Endothelial cell of umbilical vein (primary cell): ENCODE results near the gene XPNPEP2. TPM values are rescaled to one million over a fixed set of nuclear protein-coding genes. Genes with fewer than 3 reads are reported as not detected.

Experiments
- BruUV-seq: library from RNA; stranded (reverse); fragments of 400-500 nt; replicated peaks from 2 replicates; lab custom pipeline; 2021; lab: Mats Ljungman, UMichigan
- CTCF ChIA-PET: fragments of 300-600, 350-600 bp; sonication (Branson Sonifier 250); formaldehyde crosslinking; loops from one replicate; lab custom pipeline; 2021; ENCODE audit warnings: antibody characterized with exemption, inconsistent platforms; lab: Charles Lee
- POLR2A ChIA-PET: fragments of 300-600, 350-600 bp; sonication (Branson Sonifier 250); formaldehyde crosslinking; loops from one replicate; lab custom pipeline; 2021; ENCODE audit warnings: antibody characterized with exemption, inconsistent platforms; lab: Charles Lee
- DNase-seq: peaks from one replicate; pipeline ENCODE4 v3.0.0-alpha.2; 2011; ENCODE audit warnings: low read depth, low spot score
- FAIRE-seq: peaks from 2 replicates; lab custom pipeline; 2011; peaks lifted over from hg19 to GRCh38; lab: Jason Lieb, UNC
- H2AFZ ChIP-seq: 2 replicates; pipeline ENCODE4 v1.6.0; 2012; ENCODE audit warnings: low read depth, low read length, control low read depth, inconsistent platforms
- H3K27ac ChIP-seq: 2 replicates; pipeline ENCODE4 v1.5.1; 2011; ENCODE audit warnings: low read depth, mild to moderate bottlenecking, control low read depth, low read length, moderate library complexity; ENCODE audit not compliant: insufficient read depth
- H3K27me3 ChIP-seq, 2 experiments: 2 replicates each; pipeline versions ENCODE4 v1.6.0 to v1.6.1; 2011; ENCODE audit warnings: low read length in 2 of 2, mixed read lengths in 1 of 2; ENCODE audit not compliant: control insufficient read depth in 2 of 2, insufficient read depth in 2 of 2
- H3K36me3 ChIP-seq, 2 experiments: 2 replicates in 1 of 2; 3 replicates in 1 of 2; pipeline ENCODE4 v1.5.1; 2011; ENCODE audit warnings: low read length in 2 of 2, mild to moderate bottlenecking in 1 of 2, moderate library complexity in 1 of 2; ENCODE audit not compliant: control insufficient read depth in 2 of 2, insufficient read depth in 2 of 2; ENCODE audit errors: extremely low read depth in 1 of 2
- H3K4me1 ChIP-seq: 3 replicates; pipeline ENCODE4 v1.5.1; 2011; ENCODE audit warnings: mild to moderate bottlenecking, low read length; ENCODE audit not compliant: control insufficient read depth, insufficient read depth; ENCODE audit errors: extremely low read depth
- H3K4me2 ChIP-seq: 2 replicates; pipeline ENCODE4 v1.6.1; 2011; ENCODE audit warnings: low read length, control low read depth, mixed read lengths; ENCODE audit not compliant: insufficient read depth
- H3K4me3 ChIP-seq, 3 experiments: fragments of 200-600 bp in 1 of 3; sonication (generic), shearing (Covaris generic) in 1 of 3; replicated peaks in 1 of 3; 2 replicates each; pipeline ENCODE4 v1.5.1; 2011 to 2016; ENCODE audit warnings: control low read depth in 3 of 3, low read length in 3 of 3, mild to moderate bottlenecking in 2 of 3, inconsistent platforms in 1 of 3, low read depth in 1 of 3, moderate library complexity in 1 of 3; ENCODE audit not compliant: insufficient read depth in 1 of 3
- H3K79me2 ChIP-seq: 2 replicates; pipeline ENCODE4 v1.6.0; 2012; ENCODE audit warnings: low read length, inconsistent platforms; ENCODE audit not compliant: control insufficient read depth, insufficient read depth
- H3K9ac ChIP-seq: replicated peaks from 2 replicates; pipeline ENCODE3; 2011; ENCODE audit warnings: low read length, control low read depth; ENCODE audit not compliant: insufficient read depth; ENCODE audit errors: extremely low read depth
- H3K9me1 ChIP-seq: replicated peaks from 3 replicates; pipeline ENCODE4 v1.6.0; 2011; ENCODE audit warnings: mild to moderate bottlenecking, low read length; ENCODE audit not compliant: control insufficient read depth, insufficient read depth; ENCODE audit errors: extremely low read depth
- H3K9me3 ChIP-seq: replicated peaks from 2 replicates; pipeline ENCODE4 v1.5.1; 2012; ENCODE audit warnings: low read length, inconsistent platforms; ENCODE audit not compliant: control insufficient read depth, insufficient read depth
- H4K20me1 ChIP-seq: replicated peaks from 2 replicates; pipeline ENCODE3; 2011; ENCODE audit warnings: mild to moderate bottlenecking, low read length; ENCODE audit not compliant: control insufficient read depth, insufficient read depth; ENCODE audit errors: extremely low read depth
- EZH2 ChIP-seq: IDR thresholded peaks from 2 replicates; pipeline ENCODE4 v1.6.1; 2012; ENCODE audit warnings: borderline replicate concordance, low read depth, mild to moderate bottlenecking, moderate library complexity, low read length, inconsistent platforms; ENCODE audit not compliant: severe bottlenecking
- FOS ChIP-seq: IDR thresholded peaks from 2 replicates; pipeline ENCODE4 v1.6.1; 2011; ENCODE audit warnings: mild to moderate bottlenecking, low read length, moderate library complexity, borderline replicate concordance; ENCODE audit not compliant: insufficient read depth
- GATA2 ChIP-seq: IDR thresholded peaks from 2 replicates; pipeline ENCODE4 v1.7.0; 2011; ENCODE audit warnings: low read depth, mild to moderate bottlenecking, moderate library complexity, mixed read lengths, low read length; ENCODE audit not compliant: insufficient read length, insufficient read depth
- POLR2AphosphoS5 ChIP-seq: IDR thresholded peaks from 2 replicates; pipeline ENCODE4 v1.6.1; 2012; ENCODE audit warnings: low read depth, mild to moderate bottlenecking, control low read depth, low read length, moderate library complexity; ENCODE audit not compliant: insufficient read depth
- dilution Hi-C: fragments of 300-500 bp; cut with MboI; formaldehyde crosslinking; loops from one replicate; pipeline ENCODE4 v1.15.0; 2019; ENCODE audit warnings: low sequenced_read_pairs; ENCODE audit not compliant: extremely low pct_ligation_motif_present
- intact Hi-C: fragments of 100-400 bp; cut with micrococcal nuclease; formaldehyde crosslinking; loops from one replicate; pipeline ENCODE4 v1.10.0; 2022
- polyA plus RNA-seq, 4 experiments: library from polyadenylated mRNA; depleted of rRNA in 3 of 4; stranded (reverse) in 3 of 4; unstranded in 1 of 4; fragments of >200 nt; gene quantifications; 2 replicates each; pipeline versions ENCODE4 v1.2.1 to v1.2.3, GENCODE V29; 2011 to 2012; ENCODE audit warnings: missing spikeins in 1 of 4
- total RNA-seq: library from RNA; stranded (reverse); gene quantifications from 2 replicates; pipeline ENCODE4 v1.2.3, GENCODE V29; 2021
- TF ChIP-seq, protein P1 (sequence below), 2 donors: IDR thresholded peaks; 1 replicate in 1 of 2; 2 replicates in 1 of 2; pipeline ENCODE4 v1.5.1; 2011; ENCODE audit warnings: low read length in 2 of 2, mild to moderate bottlenecking in 2 of 2, moderate library complexity in 2 of 2, control low read depth in 1 of 2, inconsistent platforms in 1 of 2, low read depth in 1 of 2; ENCODE audit not compliant: insufficient read depth in 1 of 2; ENCODE audit errors: extremely low read depth in 1 of 2

XPNPEP2 gene
- total and polyA plus RNA-seq, 2 donors (not counting 3 experiments of a cell fraction or from before 2014, with no cell fraction given), result 0.04 TPM; not detected in 1

DNA sequence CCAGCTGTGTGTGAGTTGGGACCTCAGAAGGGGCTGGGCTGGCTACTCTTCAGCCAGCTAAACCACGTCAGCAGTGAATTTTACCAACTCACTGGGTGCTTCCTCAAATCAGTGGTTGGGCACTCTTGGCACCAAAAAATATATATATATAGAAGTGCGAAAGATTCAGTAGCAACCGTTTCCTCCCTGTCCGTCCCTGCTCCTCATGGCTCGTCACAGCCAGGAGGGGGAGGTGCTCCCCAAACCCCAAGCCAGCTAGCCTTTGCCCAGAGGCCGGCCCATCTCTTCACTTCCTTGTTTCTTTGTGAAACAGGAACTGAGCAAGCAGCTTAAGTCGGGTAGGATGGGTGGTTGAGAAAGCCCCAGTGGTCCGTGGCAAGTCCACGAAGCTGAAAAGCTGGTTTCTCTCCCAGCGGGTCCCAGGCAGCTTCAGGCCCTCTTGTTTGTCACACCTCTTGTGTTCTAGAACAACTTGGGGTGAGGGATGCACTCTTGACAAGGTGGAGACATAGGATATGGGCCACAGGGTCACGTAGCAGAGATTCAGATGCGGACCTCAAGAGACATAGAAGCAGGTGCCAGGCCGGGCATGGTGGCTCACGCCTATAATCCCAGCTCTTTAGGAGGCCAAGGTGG lies 34.1 kb downstream of the XPNPEP2 start:
- H3K9me3 ChIP-seq, result no peaks in the 10 kb centered on the region
- H4K20me1 ChIP-seq, result no peaks in the 10 kb centered on the region
- peaks cover 14% of the 10 kb centered on the region for H3K4me1 ChIP-seq
- TF ChIP-seq, protein P1, sequence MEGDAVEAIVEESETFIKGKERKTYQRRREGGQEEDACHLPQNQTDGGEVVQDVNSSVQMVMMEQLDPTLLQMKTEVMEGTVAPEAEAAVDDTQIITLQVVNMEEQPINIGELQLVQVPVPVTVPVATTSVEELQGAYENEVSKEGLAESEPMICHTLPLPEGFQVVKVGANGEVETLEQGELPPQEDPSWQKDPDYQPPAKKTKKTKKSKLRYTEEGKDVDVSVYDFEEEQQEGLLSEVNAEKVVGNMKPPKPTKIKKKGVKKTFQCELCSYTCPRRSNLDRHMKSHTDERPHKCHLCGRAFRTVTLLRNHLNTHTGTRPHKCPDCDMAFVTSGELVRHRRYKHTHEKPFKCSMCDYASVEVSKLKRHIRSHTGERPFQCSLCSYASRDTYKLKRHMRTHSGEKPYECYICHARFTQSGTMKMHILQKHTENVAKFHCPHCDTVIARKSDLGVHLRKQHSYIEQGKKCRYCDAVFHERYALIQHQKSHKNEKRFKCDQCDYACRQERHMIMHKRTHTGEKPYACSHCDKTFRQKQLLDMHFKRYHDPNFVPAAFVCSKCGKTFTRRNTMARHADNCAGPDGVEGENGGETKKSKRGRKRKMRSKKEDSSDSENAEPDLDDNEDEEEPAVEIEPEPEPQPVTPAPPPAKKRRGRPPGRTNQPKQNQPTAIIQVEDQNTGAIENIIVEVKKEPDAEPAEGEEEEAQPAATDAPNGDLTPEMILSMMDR (IDR thresholded peaks at IDR 0.05; ENCODE audit: extremely low read depth in 1 of 2, insufficient read depth in 1 of 2, low read depth in 1 of 2, low read length in 2 of 2), result no peak
- no peak for TF ChIP-seq EZH2
- TF ChIP-seq GATA2, result no peak
- no peak for TF ChIP-seq FOS
- no peak for TF ChIP-seq POLR2AphosphoS5
- no peak overlapping the region for H3K4me3 ChIP-seq
- no peak overlapping the region for H3K27ac ChIP-seq
- no TSS peak for BruUV-seq
- no peaks in the 10 kb centered on the region for H3K27me3 ChIP-seq
- H3K36me3 ChIP-seq, result no peaks in the 10 kb centered on the region
- ChIA-PET CTCF (interaction anchor here (1.0 kb wide), 1 partner anchor 47 kb away, joined by 3 read pairs; no protein-coding TSS in a partner anchor), POLR2A (no interaction called here)
- H3K79me2 ChIP-seq, result no peaks in the 10 kb centered on the region
- no peak overlapping the region for H3K4me2 ChIP-seq
- no peak for FAIRE-seq
- intact Hi-C loops (no loop called here), dilution Hi-C loops (no loop called here)
- DNase-seq, result no peak
- H3K9me1 ChIP-seq, result no peaks in the 10 kb centered on the region
- H3K9ac ChIP-seq, result no peak overlapping the region
- peak overlapping the region; percentile 41 for H2AFZ ChIP-seq
